ENCODE data around the gene APLNR. TPM values are rescaled to one million over a fixed set of nuclear protein-coding genes. Genes with fewer than 3 reads are reported as not detected.

Gene APLNR
- total and polyA plus RNA-seq, 10 of the 15 experiments (the other 5 are each of a cell fraction or from before 2014, with no cell fraction given), result 0.11 TPM; not detected in 9

- no peaks in the 10 kb centered on the region for H3K79me2 ChIP-seq (ENCODE audit: control insufficient read depth, insufficient read depth, low read length)
- H3K4me2 ChIP-seq (ENCODE audit: control insufficient read depth, insufficient read depth), result no peak overlapping the region
- ATAC-seq, result no peak
- WGBS (ENCODE audit: insufficient coverage, insufficient replicate concordance, low lambda C conversion rate, missing lambda C conversion rate), result 3% methylated on average over 7 of the region's 7 CpGs
- no peak overlapping the region for H3K27ac ChIP-seq (ENCODE audit: control insufficient read depth, insufficient read depth)
- H3K4me3 ChIP-seq, result no peak overlapping the region
- H3K9me3 ChIP-seq (replicated peaks; ENCODE audit: control insufficient read depth, insufficient read depth, low read length), result no peaks in the 10 kb centered on the region
- H2AFZ ChIP-seq (ENCODE audit: control insufficient read depth, low read depth, low read length), result no peak overlapping the region
- H3K9ac ChIP-seq (ENCODE audit: control insufficient read depth, insufficient read depth, low read length), result no peak overlapping the region
- TF ChIP-seq BCL11A (IDR thresholded peaks at IDR 0.05; ENCODE audit: low read depth, low read length) (no peak), MYB (IDR thresholded peaks at IDR 0.05; ENCODE audit: borderline replicate concordance, low read depth, low read length) (no peak), POLR2A (IDR thresholded peaks at IDR 0.05; ENCODE audit: low read depth, low read length) (no peak), KLF5 (IDR thresholded peaks at IDR 0.05; ENCODE audit: partially characterized antibody) (no peak), TAF1 (IDR thresholded peaks at IDR 0.05; ENCODE audit: borderline replicate concordance, low read depth, low read length) (no peak), NRF1 (conservative IDR thresholded peaks at IDR 0.05; ENCODE audit: low read depth, low read length) (no peak), USF1 (IDR thresholded peaks at IDR 0.05; ENCODE audit: borderline replicate concordance, extremely low read length, insufficient read depth, low read depth, low read length) (no peak), USF2 (IDR thresholded peaks at IDR 0.05; ENCODE audit: borderline replicate concordance, low read depth, low read length) (no peak), RELA (IDR thresholded peaks at IDR 0.05; ENCODE audit: borderline replicate concordance, partially characterized antibody) (no peak), TCF3 (IDR thresholded peaks at IDR 0.05; ENCODE audit: borderline replicate concordance, insufficient read depth, low read depth, low read length) (no peak), RFX5 (IDR thresholded peaks at IDR 0.05; ENCODE audit: low read depth, low read length) (no peak), MXI1 (IDR thresholded peaks at IDR 0.05; ENCODE audit: low read depth, low read length) (no peak), PRDM15 (CRISPR knock-in tag; IDR thresholded peaks at IDR 0.05) (no peak)
- H3K27me3 ChIP-seq (replicated peaks in 1 of 2; ENCODE audit: control insufficient read depth in 2 of 2, insufficient read depth in 2 of 2, low read length in 1 of 2), result no peaks in the 10 kb centered on the region; a peak in 2 of 4 replicates
- no TSS peak for BruUV-seq (replicated peaks)
- CTCF ChIA-PET, result interaction anchor here (1.4 to 2.0 kb wide), 2 partner anchors 39 to 41 kb away, joined by 4 to 6 read pairs; no protein-coding TSS in a partner anchor
- H3K4me1 ChIP-seq (ENCODE audit: control insufficient read depth, insufficient read depth, low read length), result no peaks in the 10 kb centered on the region
- in situ Hi-C loops (cut with MboI), result no loop called here
- DNase-seq (ENCODE audit: low read depth, low spot score), result no peak
- no peaks in the 10 kb centered on the region for H4K20me1 ChIP-seq (ENCODE audit: control insufficient read depth, insufficient read depth)
- H3K36me3 ChIP-seq (ENCODE audit: control insufficient read depth in 2 of 2, insufficient read depth in 2 of 2, low read length in 1 of 2), result no peaks in the 10 kb centered on the region
- POLR2A ChIA-PET, result no interaction called here
- no peak for FAIRE-seq
- RAD21 ChIA-PET (ENCODE audit: unreplicated experiment), result no interaction called here
- intact Hi-C loops (cut with micrococcal nuclease; ENCODE audit: unreplicated experiment), result no loop called here
- SMC1A ChIA-PET (ENCODE audit: uncharacterized antibody, unreplicated experiment), result no interaction called here
Observed at GRCh38 chr11:57210781-57211180, 26.3 kb downstream of the APLNR start.
